ENCODE measurements around the gene VDR. TPM values are rescaled to one million over a fixed set of nuclear protein-coding genes. Genes with fewer than 3 reads are reported as not detected.

VDR gene
- total RNA-seq, 1 experiment from 2014 or later: 9.5 TPM

DNA sequence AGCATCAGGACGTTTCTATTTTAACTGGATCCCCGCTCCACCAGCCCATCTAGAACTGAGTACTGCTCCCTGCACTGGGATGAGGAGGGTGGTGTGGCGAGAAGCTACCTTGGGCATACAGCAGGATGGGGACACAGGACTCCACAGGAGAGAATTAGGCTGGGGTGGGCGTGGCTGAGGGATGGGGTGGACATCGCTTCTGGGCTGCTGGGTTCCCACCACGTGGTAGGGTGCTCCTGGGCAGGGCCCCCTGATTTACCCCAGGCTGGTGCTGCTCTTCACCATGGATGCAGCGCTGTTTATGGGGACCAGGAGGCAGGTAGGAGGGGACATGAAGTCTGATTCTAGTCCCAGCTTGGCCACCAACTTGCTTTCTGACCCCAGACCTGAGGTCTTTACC, 41.9 kb downstream of the VDR start:
- CTCF ChIA-PET: interaction anchor here (1.0 kb wide), 1 partner anchor 24 kb away, joined by 3 read pairs; no protein-coding TSS in a partner anchor
- H3K9me2 ChIP-seq (ENCODE audit: insufficient read depth): no peaks in the 10 kb centered on the region
- no peaks in the 10 kb centered on the region for H3K9me3 ChIP-seq (ENCODE audit: control insufficient read depth in 1 of 2, insufficient read depth in 1 of 2, low read depth in 1 of 2, low read length in 2 of 2)
- H4K20me1 ChIP-seq (ENCODE audit: insufficient read depth): no peaks in the 10 kb centered on the region
- no peak overlapping the region for H3K4me2 ChIP-seq (ENCODE audit: low read length)
- peaks cover 11 to 27% of the 10 kb centered on the region in 2 experiments for H3K4me1 ChIP-seq (ENCODE audit: control insufficient read depth in 1 of 2, insufficient read depth in 2 of 2, low read length in 2 of 2)
- no peak overlapping the region for H3K9ac ChIP-seq (ENCODE audit: low read length)
- DNase-seq (ENCODE audit: low read depth, low spot score) (no peak), ATAC-seq (no peak)
- intact Hi-C loops (cut with micrococcal nuclease): no loop called here
- RAD21 ChIA-PET (ENCODE audit: low non-redundant PET in 1 of 2, low total read pairs in 2 of 2, uncharacterized antibody in 2 of 2, unreplicated experiment in 2 of 2): no interaction called here
- H3K27me3 ChIP-seq (ENCODE audit: insufficient read depth, low read length): no peaks in the 10 kb centered on the region
- no TSS peak for BruUV-seq (replicated peaks)
- H3K27ac ChIP-seq (ENCODE audit: low read depth, low read length): no peak overlapping the region
- POLR2A ChIA-PET: no interaction called here
- H3K4me3 ChIP-seq (replicated peaks in 1 of 2; ENCODE audit: low read depth in 1 of 2, low read length in 2 of 2): no peak overlapping the region
- no peaks in the 10 kb centered on the region for H3K36me3 ChIP-seq (ENCODE audit: control insufficient read depth in 1 of 2, insufficient read depth in 2 of 2, low read length in 2 of 2)
- H3K79me2 ChIP-seq (ENCODE audit: insufficient read depth, low read length): no peaks in the 10 kb centered on the region
- no peak overlapping the region for H2AFZ ChIP-seq (ENCODE audit: low read depth, low read length, poor library complexity, severe bottlenecking)
- no peak for TF ChIP-seq ELF1 (IDR thresholded peaks at IDR 0.05; ENCODE audit: borderline replicate concordance, low read depth)
- no peak for TF ChIP-seq FOSL1 (IDR thresholded peaks at IDR 0.05; ENCODE audit: low read depth)
- TF ChIP-seq, protein P1, sequence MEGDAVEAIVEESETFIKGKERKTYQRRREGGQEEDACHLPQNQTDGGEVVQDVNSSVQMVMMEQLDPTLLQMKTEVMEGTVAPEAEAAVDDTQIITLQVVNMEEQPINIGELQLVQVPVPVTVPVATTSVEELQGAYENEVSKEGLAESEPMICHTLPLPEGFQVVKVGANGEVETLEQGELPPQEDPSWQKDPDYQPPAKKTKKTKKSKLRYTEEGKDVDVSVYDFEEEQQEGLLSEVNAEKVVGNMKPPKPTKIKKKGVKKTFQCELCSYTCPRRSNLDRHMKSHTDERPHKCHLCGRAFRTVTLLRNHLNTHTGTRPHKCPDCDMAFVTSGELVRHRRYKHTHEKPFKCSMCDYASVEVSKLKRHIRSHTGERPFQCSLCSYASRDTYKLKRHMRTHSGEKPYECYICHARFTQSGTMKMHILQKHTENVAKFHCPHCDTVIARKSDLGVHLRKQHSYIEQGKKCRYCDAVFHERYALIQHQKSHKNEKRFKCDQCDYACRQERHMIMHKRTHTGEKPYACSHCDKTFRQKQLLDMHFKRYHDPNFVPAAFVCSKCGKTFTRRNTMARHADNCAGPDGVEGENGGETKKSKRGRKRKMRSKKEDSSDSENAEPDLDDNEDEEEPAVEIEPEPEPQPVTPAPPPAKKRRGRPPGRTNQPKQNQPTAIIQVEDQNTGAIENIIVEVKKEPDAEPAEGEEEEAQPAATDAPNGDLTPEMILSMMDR (IDR thresholded peaks at IDR 0.05 in 2 of 3, conservative IDR thresholded peaks at IDR 0.05 in 1 of 3; ENCODE audit: borderline replicate concordance in 1 of 3, insufficient read depth in 1 of 3, low read depth in 2 of 3, low read length in 2 of 3): no peak
- TF ChIP-seq CBX3 (IDR thresholded peaks at IDR 0.05; ENCODE audit: low read depth): no peak
- no peak for TF ChIP-seq JUND (IDR thresholded peaks at IDR 0.05)
- TF ChIP-seq POLR2A (IDR thresholded peaks at IDR 0.05; ENCODE audit: borderline replicate concordance, extremely low read depth, insufficient read depth, insufficient read length): no peak
- no peak for TF ChIP-seq POLR2AphosphoS5 (IDR thresholded peaks at IDR 0.05; ENCODE audit: low read depth, low read length)
- no peak for TF ChIP-seq SP1 (IDR thresholded peaks at IDR 0.05; ENCODE audit: low read depth)
- no peak for TF ChIP-seq SRF (IDR thresholded peaks at IDR 0.05; ENCODE audit: low read depth)
- TF ChIP-seq, protein P2, sequence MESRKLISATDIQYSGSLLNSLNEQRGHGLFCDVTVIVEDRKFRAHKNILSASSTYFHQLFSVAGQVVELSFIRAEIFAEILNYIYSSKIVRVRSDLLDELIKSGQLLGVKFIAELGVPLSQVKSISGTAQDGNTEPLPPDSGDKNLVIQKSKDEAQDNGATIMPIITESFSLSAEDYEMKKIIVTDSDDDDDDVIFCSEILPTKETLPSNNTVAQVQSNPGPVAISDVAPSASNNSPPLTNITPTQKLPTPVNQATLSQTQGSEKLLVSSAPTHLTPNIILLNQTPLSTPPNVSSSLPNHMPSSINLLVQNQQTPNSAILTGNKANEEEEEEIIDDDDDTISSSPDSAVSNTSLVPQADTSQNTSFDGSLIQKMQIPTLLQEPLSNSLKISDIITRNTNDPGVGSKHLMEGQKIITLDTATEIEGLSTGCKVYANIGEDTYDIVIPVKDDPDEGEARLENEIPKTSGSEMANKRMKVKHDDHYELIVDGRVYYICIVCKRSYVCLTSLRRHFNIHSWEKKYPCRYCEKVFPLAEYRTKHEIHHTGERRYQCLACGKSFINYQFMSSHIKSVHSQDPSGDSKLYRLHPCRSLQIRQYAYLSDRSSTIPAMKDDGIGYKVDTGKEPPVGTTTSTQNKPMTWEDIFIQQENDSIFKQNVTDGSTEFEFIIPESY (IDR thresholded peaks at IDR 0.05; ENCODE audit: extremely low read depth, insufficient replicate concordance, low read length): no peak
- no peak for TF ChIP-seq CEBPB (IDR thresholded peaks at IDR 0.05; ENCODE audit: low read depth)
- TF ChIP-seq ZNF274 (IDR thresholded peaks at IDR 0.05; ENCODE audit: low read depth, low read length): no peak

Measured in HCT116 (cell line).